Endodermal cell (in vitro differentiated cells): ENCODE data around the gene CDC14A. TPM values are rescaled to one million over a fixed set of nuclear protein-coding genes. Genes with fewer than 3 reads are reported as not detected.

ENCODE experiments used
- DNase-seq: peaks from one replicate; pipeline ENCODE4 v3.0.0-alpha.2; 2017
- H3K27ac ChIP-seq: 2 replicates; pipeline ENCODE4 v1.5.1; 2013; ENCODE audit warnings: mild to moderate bottlenecking, low read depth, low read length, moderate library complexity
- H3K27me3 ChIP-seq: 2 replicates; pipeline ENCODE4 v1.6.1; 2013; ENCODE audit warnings: mild to moderate bottlenecking, low read length, moderate library complexity; ENCODE audit not compliant: insufficient read depth, control insufficient read depth, poor library complexity, severe bottlenecking
- H3K36me3 ChIP-seq: 2 replicates; pipeline ENCODE4 v1.7.0; 2013; ENCODE audit warnings: mild to moderate bottlenecking, low read length, moderate library complexity; ENCODE audit not compliant: control insufficient read depth, insufficient read depth
- H3K4me1 ChIP-seq: one replicate; pipeline ENCODE4 v1.7.0; 2013; ENCODE audit warnings: low read length; ENCODE audit not compliant: control insufficient read depth, insufficient read depth
- H3K4me3 ChIP-seq: 2 replicates; pipeline ENCODE4 v1.5.1; 2013; ENCODE audit warnings: mild to moderate bottlenecking, low read length, moderate library complexity
- H3K9ac ChIP-seq: 2 replicates; pipeline ENCODE4 v1.6.1; 2013; ENCODE audit warnings: mild to moderate bottlenecking, low read length, moderate library complexity; ENCODE audit not compliant: poor library complexity, severe bottlenecking; ENCODE audit errors: extremely low read depth
- H3K9me3 ChIP-seq: 2 replicates; pipeline ENCODE4 v1.6.1; 2013; ENCODE audit warnings: mild to moderate bottlenecking, low read length, moderate library complexity; ENCODE audit not compliant: control insufficient read depth
- H3K27ac Mint-ChIP-seq: 2 replicates; pipeline ENCODE4 v1.8.0; 2020; ENCODE audit warnings: mixed read lengths
- H3K27me3 Mint-ChIP-seq: 2 replicates; pipeline ENCODE4 v1.8.0; 2021; ENCODE audit warnings: mild to moderate bottlenecking, mixed read lengths; ENCODE audit not compliant: insufficient read depth
- H3K36me3 Mint-ChIP-seq: 2 replicates; pipeline ENCODE4 v1.8.0; 2020; ENCODE audit warnings: low read depth, mixed read lengths
- H3K4me1 Mint-ChIP-seq: 2 replicates; pipeline ENCODE4 v1.8.0; 2020; ENCODE audit warnings: mixed read lengths
- H3K4me3 Mint-ChIP-seq: 2 replicates; pipeline ENCODE4 v1.8.0; 2020; ENCODE audit warnings: mild to moderate bottlenecking, moderate library complexity, mixed read lengths
- H3K9me3 Mint-ChIP-seq: 2 replicates; pipeline ENCODE4 v1.8.0; 2020; ENCODE audit warnings: mild to moderate bottlenecking, mixed read lengths
- WGBS, 2 experiments: methylation state at CpG; one replicate each; pipeline versions ENCODE4 v1.1.5 to v1.1.7; 2013; ENCODE audit warnings: missing lambda C conversion rate in 2 of 2, mixed read lengths in 1 of 2; ENCODE audit not compliant: insufficient coverage in 1 of 2, insufficient read length in 1 of 2; 5-methylcytosine and 5-hydroxymethylcytosine counted together
- total RNA-seq, 2 donors: library from RNA; stranded (reverse); fragmentation: NEBNext Ultra II Directional in 1 of 2; extraction: Animal tissue kit (Norgen Biotek cat#: 25700) in 1 of 2; gene quantifications; 2 replicates in 1 of 2; 3 replicates in 1 of 2; pipeline ENCODE4 v1.2.1, GENCODE V29; 2021
- TF ChIP-seq, protein P1 (sequence below): fragments of 200-600 bp; sonication (generic); conservative IDR thresholded peaks from 2 replicates; pipeline ENCODE4 v1.5.0; 2021; ENCODE audit warnings: antibody characterized with exemption, mild to moderate bottlenecking

Gene CDC14A
- total RNA-seq, 2 donors from 2014 or later, result 14.5 to 17.6 TPM

DNA sequence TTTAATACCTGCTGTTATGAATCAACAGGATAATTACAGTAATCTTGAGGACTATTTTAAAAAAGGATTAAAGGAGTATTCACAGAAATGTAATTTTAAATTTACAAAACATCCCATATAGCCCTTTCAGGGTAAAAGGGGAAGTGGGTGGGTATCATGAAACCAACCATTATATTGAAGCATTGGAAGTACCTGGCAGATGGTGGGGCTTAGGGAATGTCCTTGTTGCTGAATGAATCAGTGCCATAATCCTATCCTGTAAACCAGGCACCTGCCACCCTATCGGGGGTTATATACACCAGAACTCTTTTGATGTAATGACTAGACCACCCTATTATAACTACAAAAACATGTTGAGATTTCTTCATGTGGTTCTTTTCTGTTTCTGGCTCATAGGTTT lies 30.4 kb downstream of the CDC14A start:
- no peak overlapping the region for H3K27ac ChIP-seq
- WGBS, 2 experiments, result 89% methylated on average over 1 of the region's 1 CpG; no CpG with 5 or more reads in 1 of the 2 experiments
- H3K27me3 ChIP-seq, result no peaks in the 10 kb centered on the region
- H3K27ac Mint-ChIP-seq, result no peak overlapping the region
- H3K36me3 ChIP-seq, result peaks cover 33% of the 10 kb centered on the region
- no peak overlapping the region for H3K4me3 ChIP-seq
- H3K4me1 ChIP-seq, result no peaks in the 10 kb centered on the region
- no peak overlapping the region for H3K4me3 Mint-ChIP-seq
- TF ChIP-seq, protein P1, sequence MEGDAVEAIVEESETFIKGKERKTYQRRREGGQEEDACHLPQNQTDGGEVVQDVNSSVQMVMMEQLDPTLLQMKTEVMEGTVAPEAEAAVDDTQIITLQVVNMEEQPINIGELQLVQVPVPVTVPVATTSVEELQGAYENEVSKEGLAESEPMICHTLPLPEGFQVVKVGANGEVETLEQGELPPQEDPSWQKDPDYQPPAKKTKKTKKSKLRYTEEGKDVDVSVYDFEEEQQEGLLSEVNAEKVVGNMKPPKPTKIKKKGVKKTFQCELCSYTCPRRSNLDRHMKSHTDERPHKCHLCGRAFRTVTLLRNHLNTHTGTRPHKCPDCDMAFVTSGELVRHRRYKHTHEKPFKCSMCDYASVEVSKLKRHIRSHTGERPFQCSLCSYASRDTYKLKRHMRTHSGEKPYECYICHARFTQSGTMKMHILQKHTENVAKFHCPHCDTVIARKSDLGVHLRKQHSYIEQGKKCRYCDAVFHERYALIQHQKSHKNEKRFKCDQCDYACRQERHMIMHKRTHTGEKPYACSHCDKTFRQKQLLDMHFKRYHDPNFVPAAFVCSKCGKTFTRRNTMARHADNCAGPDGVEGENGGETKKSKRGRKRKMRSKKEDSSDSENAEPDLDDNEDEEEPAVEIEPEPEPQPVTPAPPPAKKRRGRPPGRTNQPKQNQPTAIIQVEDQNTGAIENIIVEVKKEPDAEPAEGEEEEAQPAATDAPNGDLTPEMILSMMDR, result no peak
- H3K9me3 ChIP-seq, result no peaks in the 10 kb centered on the region
- H3K9ac ChIP-seq, result no peak overlapping the region
- H3K9me3 Mint-ChIP-seq, result no peaks in the 10 kb centered on the region
- H3K4me1 Mint-ChIP-seq, result peaks cover 23% of the 10 kb centered on the region
- DNase-seq, result no peak
- H3K36me3 Mint-ChIP-seq, result peaks cover 6% of the 10 kb centered on the region
- no peaks in the 10 kb centered on the region for H3K27me3 Mint-ChIP-seq

DNA sequence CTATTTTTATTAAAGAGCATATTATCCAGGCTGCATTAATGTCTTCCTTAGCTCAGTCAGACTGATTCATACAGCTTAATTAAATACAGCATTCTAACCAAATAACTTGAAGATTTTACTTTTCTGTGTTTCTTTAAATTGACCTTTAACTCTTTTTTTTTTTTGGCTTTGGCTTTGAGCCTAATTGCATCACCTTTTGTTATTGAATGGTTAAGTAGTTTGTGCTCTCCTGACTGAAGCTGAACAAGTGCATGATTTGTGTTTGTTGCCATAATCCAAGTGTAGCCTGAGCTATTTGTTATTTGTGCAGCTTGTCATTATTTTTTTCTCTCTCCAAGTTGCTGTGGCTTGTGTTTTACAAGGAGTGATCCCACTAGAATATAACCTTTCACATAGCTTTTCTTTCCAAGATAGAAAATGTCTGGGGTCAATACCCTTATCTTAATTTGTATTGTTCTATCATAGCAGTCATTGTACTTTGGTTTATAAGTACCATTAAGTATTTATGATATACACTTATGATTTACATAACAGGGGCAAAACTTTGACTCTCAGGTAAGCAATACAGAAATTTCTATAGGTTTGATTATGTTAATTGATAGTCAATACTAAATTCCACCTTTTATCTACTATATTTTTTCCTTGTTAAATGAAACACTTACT lies 31.6 kb downstream of the CDC14A start:
- Histone ChIP-seq H3K4me1 (no peaks in the 10 kb centered on the region), H3K9ac (no peak overlapping the region), H3K9me3 (no peaks in the 10 kb centered on the region), H3K27me3 (no peaks in the 10 kb centered on the region), H3K4me3 (no peak overlapping the region), H3K27ac (no peak overlapping the region), H3K36me3 (peaks cover 33% of the 10 kb centered on the region)
- no peak for DNase-seq
- no peaks in the 10 kb centered on the region for H3K27me3 Mint-ChIP-seq
- H3K36me3 Mint-ChIP-seq, result peaks cover 2% of the 10 kb centered on the region
- peaks cover 28% of the 10 kb centered on the region for H3K4me1 Mint-ChIP-seq
- H3K9me3 Mint-ChIP-seq, result no peaks in the 10 kb centered on the region
- no peak overlapping the region for H3K4me3 Mint-ChIP-seq
- peak overlapping the region; percentile 48 for H3K27ac Mint-ChIP-seq
- TF ChIP-seq, protein P1, result no peak

DNA sequence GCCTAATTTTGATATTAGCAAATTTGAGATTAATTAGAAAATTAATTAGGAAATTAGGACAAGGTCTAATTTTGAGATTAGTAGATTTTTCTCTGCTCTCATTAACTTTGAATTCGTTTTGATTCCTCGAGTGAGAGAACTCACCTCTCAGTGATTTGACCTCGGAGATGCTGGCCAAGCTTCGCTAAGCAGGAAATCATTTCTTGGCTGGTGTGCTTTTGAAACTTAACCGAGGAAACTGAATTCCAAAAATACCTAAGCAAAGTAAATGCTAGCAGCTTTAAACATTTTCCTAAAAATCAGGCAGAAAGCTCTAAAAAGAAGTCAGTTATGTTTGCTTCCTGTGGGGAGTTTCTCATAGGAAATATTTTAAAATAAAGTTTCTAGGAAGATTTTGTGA lies 34.9 kb downstream of the CDC14A start:
- Histone ChIP-seq H3K9ac (no peak overlapping the region), H3K4me3 (no peak overlapping the region), H3K27me3 (no peaks in the 10 kb centered on the region), H3K4me1 (no peaks in the 10 kb centered on the region), H3K27ac (no peak overlapping the region), H3K9me3 (no peaks in the 10 kb centered on the region), H3K36me3 (peaks cover 38% of the 10 kb centered on the region)
- peaks cover 21% of the 10 kb centered on the region for H3K4me1 Mint-ChIP-seq
- 65 to 77% methylated on average over 4 to 5 of the region's 5 CpGs for WGBS, 2 experiments
- no peak overlapping the region for H3K27ac Mint-ChIP-seq
- H3K9me3 Mint-ChIP-seq, result no peaks in the 10 kb centered on the region
- no peak overlapping the region for H3K4me3 Mint-ChIP-seq
- TF ChIP-seq, protein P1, result no peak
- DNase-seq, result no peak
- H3K36me3 Mint-ChIP-seq, result peaks cover 6% of the 10 kb centered on the region
- no peaks in the 10 kb centered on the region for H3K27me3 Mint-ChIP-seq
